HEK293T (cell line): ENCODE results near the gene IL11.

Experiments
- CTBP1 ChIP-seq: fragments of 450-650 bp; IDR thresholded peaks from 2 replicates; pipeline ENCODE4 v1.6.1; 2016; ENCODE audit warnings: borderline replicate concordance
- HDGF ChIP-seq: fragments of 450-650 bp; IDR thresholded peaks from 2 replicates; pipeline ENCODE4 v1.6.1; 2017; ENCODE audit warnings: antibody characterized with exemption, borderline replicate concordance
- SP1 ChIP-seq: fragments of 450-650 bp; IDR thresholded peaks from 2 replicates; pipeline ENCODE4 v1.6.1; 2017
- TARDBP ChIP-seq: fragments of 450-650 bp; IDR thresholded peaks from 2 replicates; pipeline ENCODE4 v1.6.1; 2016

- TF ChIP-seq TARDBP (no peak), CTBP1 (no peak), SP1 (no peak), HDGF (no peak)
Observed at GRCh38 chr19:55333870-55334269, 36.4 kb downstream of the IL11 start.
